Breast epithelium (tissue), 3 donors: ENCODE data around the gene CCDC188.

Experiments used
- CTCF ChIP-seq, 3 donors: fragments of 450-650 bp; IDR thresholded peaks; one replicate each; pipeline ENCODE4 v1.5.1; 2016 to 2017; ENCODE audit warnings: antibody characterized with exemption in 3 of 3, mild to moderate bottlenecking in 3 of 3, moderate library complexity in 3 of 3
- POLR2A ChIP-seq: fragments of 450-650 bp; IDR thresholded peaks from one replicate; pipeline ENCODE4 v1.6.1; 2016; ENCODE audit warnings: antibody characterized with exemption, mild to moderate bottlenecking, moderate library complexity
- POLR2AphosphoS5 ChIP-seq, 3 donors: sonication (generic); formaldehyde crosslinking; IDR thresholded peaks; one replicate each; pipeline ENCODE4 v1.6.1; 2017; ENCODE audit warnings: antibody characterized with exemption in 3 of 3

- no peak for TF ChIP-seq CTCF (IDR thresholded peaks at IDR 0.05)
- TF ChIP-seq POLR2A: no peak
- TF ChIP-seq POLR2AphosphoS5 (IDR thresholded peaks at IDR 0.05): no peak
Measured at GRCh38 chr22:20194681-20195593, 44.1 kb upstream of the CCDC188 start.
